HG02798 (cell line): ENCODE results near the gene ELAVL2.

Source experiments
- ATAC-seq: cut with Tn5 transposase; IDR thresholded peaks from one replicate; pipeline ENCODE4 v1.9.1; 2021; ENCODE audit warnings: mild to moderate bottlenecking; ENCODE audit not compliant: unreplicated experiment, poor library complexity

The ELAVL2 gene

DNA sequence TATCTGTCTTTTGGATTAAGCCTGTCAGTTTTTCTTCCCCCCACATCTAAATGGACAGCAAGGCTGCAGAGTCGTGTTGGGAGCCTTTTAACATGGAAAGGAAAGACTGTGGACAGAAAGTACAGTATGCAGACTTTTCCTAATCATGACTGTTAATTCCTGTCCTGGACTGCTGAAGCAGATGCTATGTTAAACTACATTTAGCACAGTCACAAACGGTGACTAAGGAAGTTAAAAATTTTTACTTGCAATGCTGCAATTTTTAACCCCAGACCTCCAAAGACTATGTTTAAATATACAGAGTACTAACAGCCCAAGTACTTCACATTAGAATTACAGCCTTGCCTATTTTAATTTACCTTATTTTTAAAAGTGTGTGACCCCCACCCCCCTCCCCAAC is 51.8 kb downstream of the ELAVL2 start:
- ATAC-seq = no peak

DNA sequence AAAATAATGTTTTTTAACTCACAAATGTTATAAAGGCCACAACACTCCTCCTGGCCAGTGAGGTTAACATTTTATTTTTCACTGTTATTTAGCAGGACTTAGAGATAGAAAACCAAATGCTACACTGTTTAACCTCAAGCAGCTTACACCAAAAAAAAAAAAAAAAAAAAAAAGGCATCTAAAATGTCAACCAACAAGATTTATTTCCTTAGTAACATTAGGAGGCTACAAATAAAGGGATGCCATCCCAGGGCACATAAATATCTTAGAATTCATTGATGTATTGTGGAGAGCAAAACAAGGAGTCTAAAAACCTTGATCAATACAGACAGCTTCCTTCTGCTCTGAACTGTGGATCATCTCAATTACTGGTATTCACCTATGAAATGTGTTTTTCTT is 53.7 kb downstream of the ELAVL2 start:
- ATAC-seq = no peak

DNA sequence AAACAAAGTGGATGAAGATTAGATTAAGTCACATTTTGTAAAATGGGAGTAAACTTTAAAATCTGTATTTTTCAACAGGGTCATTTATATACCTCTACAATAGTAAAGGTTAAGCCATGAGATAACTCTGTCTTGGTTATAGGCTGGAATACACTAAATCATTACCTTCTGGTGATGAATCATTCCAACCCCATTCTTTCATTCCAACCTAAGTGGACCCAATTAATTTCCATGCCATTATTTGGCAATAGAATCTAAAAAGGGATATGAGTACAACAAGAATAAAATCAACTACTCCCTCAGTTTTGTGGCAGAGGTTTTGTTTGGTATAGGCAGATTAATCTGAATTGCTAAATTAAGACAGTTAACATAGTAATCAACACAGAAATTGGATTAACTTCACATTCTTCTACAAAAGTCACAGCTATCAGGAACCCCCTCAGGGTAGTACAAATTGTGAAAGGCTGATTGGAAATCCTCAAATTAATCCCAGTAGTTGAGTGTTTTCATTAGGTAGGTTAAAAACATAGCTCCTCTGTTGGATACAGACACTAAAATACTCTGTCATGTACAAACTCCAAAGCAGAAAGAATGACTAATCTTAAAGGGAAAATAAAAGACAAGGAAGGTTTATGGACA is 54.2 kb downstream of the ELAVL2 start:
- no peak for ATAC-seq

DNA sequence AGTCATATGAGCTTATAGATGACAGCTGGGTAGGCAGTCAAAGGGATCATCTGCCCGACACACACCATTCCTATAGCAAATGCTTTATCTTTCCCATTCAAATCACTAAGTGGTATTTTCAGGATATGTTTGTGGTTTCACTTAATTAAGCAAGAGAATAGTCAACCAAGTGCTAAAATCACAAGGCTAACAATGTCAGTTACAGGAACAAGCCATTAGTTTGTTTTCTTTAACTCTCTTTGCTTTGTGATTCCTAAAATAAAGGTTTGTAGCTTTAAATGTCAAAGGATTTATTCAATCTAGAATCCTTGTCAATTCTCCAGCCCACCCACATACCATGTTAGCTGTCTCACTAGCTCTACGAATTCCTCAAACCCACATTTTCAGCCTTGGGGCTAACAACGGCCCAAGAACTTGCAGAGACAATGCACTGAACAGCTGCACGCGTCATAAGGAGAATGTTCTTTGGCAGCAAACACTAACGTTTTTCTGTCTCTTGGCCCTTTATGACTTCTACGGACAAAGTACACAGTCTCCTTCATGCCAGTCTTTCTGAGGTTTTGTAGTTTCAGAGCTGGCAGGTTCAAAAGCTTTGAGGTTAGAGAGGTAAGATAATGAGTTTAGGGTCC is 56.6 kb downstream of the ELAVL2 start:
- ATAC-seq = no peak

DNA sequence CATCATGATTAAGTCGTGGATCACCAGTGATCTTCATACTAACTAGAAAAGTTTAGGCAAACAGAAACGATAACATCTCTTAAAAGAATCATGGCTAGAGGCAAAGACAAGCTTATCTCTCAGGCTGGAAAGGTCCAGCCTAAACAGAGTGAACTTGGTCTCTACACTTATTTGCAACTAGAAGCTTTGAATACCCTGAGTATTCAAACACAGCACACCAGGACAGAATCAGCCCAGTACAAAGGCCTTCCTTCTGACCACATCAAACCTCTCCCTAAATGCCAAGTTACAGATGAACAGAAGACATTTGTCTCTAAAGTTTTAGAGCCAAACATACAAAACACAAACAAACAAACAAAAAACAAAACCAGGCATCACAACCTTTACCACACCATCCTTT is 57.2 kb downstream of the ELAVL2 start:
- ATAC-seq = no peak

DNA sequence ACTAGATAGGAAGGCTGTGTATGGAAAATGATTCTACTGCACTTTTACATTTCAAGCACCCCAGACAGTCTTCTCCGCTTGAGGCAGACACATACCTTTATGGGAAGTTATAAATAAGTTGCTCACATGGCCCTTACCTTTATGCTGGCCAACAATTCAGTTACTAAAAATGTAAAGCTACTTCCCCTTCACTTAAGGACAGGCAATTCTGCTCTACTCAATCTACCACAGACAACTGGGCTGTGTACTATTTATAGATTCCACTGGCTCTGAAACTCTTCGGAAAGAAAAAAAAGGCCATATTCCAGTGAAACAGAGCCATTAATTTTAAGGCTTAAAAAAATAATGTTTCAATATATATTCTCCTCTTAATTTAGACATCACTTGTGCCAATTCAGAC is 59.4 kb downstream of the ELAVL2 start:
- ATAC-seq = no peak

DNA sequence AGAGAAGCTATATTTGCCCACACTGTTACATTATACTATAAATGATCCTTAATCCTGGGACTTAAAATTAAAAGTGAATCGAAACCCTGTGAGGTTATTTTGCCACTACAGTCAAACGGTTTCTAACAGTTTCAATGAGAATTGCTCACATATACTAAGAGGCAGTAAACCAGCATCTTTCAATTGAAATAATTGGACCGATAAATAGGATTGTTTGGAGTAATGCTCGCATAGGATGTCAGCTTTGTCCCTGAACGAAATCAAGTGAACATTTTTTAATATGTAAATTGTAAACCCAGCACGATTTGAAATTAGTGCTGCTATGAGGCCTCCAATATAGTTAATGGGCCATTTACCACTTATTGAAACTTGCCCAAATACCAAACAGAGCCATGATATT is 60.5 kb downstream of the ELAVL2 start:
- no peak for ATAC-seq

DNA sequence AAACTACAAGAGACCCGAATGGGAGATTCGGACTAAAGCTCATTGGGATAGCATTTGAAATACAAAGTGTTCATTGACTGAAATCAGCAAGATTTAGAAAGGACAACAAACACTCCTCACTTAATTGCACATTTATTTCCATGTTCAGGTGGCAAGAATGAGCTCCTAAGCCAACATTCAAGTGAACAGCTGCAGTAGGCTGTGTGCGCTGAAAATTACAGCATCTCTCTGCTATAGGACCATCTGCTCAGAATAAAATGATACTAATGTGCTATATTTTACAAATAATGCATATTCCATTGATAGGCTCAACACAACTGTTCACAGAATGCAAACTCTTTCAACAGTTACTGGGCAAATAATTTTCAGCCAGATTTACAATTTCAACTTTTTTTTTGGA is 61.8 kb downstream of the ELAVL2 start:
- no peak for ATAC-seq

DNA sequence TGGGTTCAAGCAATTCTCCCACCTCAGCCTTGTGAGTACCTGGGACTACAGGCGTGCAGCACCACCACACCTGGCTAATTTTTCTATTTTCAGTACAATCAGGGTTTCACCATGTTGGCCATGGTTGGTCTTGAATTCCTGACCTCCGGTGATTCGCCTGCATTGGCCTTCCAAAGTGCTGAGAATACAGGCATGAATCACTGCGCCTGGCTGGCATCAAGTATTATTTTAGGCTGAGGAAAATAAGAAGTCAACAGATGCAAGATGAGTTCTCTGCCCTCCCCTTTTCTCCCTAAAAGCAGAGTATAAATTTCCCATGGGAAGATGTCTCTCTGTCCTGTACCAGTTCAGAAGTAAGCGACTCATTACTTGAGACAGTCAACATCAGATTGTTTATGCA is 71.5 kb downstream of the ELAVL2 start:
- no peak for ATAC-seq

DNA sequence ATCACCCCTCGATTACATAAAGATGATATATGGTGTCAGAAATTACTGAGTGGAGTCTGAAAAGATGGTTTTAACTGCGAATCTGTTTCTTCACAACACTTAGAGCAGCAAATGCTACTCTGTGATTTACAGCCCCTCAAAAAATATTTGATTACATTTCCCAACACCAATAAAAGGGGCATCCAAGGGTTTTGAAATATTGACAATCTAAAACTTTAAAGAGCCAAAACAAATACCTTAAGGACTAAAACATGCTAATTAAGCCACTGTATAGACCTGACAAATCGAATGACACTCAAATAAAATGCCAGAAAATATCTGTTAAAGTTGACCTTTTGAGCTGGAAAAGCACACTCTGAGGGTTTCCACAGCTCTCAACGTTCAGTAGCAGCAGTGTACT is 73.2 kb downstream of the ELAVL2 start:
- no peak for ATAC-seq

DNA sequence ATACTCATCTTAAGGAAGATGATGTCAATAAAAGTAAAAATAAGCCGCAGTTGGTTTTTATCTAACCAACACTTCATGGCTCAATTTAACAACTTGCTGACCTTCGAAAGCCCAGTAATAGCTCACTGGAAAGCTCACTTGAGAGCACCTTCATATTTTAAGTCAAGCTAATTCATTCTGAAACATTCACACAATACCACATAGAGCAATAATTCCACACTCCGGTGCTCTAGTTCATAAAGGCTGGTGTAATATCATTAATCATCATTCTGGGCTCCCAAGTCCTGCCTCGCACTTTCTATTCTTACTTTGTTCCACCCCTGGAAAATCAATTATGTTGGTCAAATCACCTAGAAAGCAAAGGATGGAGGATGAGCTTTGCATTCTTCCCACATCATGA is 74.4 kb downstream of the ELAVL2 start:
- no peak for ATAC-seq

DNA sequence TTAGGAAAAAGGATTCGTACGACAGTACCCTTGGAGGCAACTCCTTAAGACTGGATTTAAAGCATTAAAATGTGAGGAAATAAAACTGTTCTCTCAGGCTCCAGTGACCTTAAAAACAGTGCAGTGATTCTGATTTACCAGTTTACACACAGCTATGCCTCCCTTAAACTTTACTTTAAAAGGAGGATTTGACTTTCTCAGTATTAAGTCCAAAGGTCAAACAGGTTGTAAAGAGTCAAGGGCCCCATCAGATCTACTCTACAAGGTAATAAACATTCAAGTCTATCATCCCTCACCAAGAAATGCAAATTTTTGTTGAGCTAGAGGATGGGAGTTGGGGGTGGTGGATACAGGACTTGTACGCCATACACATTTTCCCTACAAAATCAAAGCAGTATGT is 75.2 kb downstream of the ELAVL2 start:
- no peak for ATAC-seq

DNA sequence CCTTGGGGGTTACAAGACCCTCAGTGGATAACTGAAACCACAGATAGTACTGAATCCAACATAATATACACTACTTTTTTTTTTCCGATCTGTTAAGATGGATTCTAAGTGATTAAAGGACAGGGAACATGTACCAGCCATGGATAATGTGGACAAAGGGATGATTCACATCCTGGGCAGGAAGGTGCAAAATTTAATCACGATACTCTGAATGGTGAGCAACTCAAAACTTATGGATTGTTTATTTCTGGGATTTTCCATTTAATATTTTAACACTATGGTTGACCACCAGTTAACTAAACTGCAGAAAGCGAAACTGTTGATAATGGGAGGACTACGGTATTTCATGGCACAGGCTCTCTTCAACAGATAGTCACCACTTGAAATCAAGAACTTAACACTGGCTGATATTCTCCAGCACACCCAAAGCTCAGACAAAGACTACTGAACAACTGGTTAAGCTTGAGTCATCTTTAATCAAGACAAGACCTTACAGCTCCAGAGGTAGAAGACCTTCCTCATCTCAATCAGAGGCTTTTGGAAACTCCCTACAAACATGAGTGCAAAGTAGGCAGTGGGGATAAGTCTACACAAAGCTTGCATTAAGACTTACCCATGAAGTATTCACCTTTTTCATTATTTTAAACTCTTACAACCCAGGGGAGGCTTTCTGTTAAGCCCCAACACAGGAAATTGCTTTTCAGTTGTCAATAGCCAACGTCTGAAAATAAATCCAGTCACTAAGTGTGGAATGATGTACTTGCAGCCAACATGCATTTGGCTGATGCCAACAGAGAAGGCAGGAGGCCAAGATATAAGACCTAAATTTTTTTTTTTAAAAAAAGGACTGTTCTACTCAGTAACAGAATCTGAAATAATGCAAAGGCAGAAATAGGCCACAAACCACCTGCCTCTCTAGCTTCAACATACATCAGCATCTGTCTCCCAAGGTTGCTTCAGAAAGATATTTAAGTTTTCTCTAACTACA is 78.7 kb downstream of the ELAVL2 start:
- ATAC-seq = no peak

DNA sequence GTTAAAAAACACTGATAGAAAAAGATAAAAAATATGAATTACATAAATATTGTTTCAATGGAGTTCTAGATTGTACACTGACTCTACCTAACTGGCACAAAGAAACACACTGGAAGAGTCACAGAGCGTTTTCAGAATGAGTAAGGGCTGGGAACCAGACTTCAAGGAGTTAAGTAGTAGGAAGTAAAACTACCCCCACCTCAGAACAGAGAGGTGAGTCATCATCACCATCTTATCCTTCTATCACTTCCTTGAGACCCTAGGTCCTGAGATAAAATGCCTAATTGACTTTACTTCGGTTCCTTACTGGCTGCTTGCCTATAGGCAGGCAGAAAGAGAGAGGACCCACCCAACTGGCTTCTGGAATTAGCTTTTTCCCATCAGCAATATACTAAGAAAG is 79.7 kb downstream of the ELAVL2 start:
- no peak for ATAC-seq

DNA sequence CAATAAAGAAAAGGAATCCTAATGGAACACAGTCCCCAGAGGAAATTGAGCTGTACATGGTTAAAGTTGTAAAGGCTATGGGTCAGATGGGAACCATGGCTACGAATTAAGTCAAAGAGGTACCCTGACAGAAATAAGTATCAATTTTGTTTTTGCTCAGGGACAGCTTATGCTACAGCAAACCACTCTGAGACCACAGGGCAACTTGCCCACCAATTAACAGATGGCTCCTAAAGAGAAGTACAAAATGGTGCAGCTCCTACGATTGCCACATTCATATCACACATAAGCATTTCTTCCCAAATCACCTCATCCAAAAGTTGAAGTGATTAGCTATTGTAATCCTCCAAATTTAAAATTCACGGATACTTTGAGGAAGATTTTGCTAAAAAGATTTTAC is 83.0 kb downstream of the ELAVL2 start:
- no peak for ATAC-seq

DNA sequence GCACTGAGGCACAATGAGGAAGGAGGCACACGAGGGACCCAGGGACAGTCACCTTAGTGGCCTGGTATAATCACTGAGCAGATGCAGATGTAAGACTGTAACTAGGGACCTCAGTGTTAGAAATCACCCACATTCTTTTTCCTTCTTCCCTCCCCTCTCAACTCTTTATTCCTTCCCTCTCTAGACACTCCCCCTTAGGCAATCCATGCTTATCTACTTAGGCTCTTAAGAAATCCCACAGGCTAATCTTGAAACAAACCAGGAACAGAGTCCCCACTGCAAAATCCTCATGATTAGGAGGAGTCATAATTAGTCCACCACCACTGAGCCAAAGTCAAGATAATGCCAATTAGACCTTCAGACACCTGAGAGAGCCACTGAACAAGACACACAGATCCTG is 84.7 kb downstream of the ELAVL2 start:
- ATAC-seq = no peak

DNA sequence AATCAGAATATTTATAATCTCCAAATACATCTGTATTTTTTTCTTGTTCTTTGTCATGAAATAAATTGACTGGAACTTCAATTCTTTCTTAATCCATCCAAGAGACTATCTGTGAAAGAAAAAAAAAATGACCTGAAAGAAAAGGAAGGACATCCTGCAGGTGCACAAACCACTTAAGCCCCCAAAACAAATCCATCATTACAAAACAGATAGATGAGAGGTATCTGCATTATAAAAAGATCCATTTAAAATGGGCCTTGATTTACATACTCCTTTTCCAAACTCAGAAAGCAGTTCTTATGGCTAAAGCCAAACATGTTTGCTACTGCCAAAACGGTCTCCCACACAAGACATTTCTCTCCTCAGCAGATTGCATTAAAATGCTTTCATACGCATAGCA is 85.5 kb downstream of the ELAVL2 start:
- ATAC-seq = no peak

DNA sequence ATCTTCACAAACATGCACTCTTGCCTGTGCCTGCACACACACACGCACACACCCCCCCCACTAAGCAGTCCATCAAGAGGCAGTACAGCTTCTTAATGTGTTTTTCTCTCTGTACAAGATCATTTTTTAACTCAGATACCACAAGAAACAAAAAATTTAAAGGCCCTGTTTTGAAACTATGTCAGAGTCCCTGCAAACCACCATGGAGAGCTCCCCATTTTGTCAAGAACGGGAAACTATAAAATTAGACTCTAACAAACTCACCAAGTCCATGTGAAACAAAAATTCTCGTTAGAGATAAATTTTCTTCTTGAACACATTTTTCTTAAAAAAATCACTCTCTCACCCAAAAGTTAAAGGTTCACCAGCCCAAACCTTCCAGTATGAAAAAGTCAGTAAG is 86.3 kb downstream of the ELAVL2 start:
- no peak for ATAC-seq

DNA sequence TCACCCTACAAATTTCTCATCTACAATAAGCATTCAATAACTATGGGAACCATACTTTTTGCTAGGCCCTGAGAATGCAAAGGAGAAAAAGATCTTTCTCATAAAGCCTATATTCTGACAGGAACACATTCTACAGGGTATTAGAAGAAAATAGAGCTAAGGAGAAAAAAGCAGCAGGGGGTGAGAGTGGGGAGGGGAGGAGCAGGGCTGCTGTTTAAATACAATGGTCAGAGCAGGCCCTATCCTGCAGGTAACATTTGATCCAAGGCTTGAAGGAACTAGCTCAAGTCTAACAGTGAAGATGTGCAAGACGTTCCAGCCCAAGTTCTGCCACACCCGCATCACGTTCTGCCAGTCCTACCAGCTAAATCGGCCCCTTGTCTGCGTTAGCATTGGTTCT is 89.7 kb downstream of the ELAVL2 start:
- ATAC-seq = no peak

DNA sequence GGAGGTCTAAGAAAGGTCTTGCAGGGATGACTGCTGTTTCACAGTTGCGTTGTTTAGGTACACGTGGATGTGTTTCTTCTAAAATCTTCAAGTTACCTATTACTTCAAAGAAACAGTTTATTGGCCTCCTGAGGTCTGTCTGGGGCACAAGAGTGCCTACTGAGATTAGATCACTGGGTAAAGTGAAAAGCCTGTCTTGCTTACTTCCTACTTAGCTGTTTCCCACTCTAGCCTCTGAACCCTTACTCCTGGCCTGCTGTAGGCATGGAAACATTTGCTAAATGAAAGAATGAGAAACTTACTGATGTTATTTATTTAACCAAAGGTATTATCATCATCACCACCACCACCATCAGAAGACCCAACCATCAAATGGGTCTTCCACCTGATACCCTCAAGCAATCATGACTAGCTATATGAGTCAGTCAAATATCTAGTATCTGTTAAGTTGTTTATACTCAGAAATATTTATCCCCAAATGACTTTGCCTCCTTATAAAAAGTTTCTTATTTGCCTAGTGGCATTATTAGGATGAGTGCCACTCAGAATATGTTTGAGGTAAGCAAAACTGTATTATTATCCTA is 92.5 kb downstream of the ELAVL2 start:
- no peak for ATAC-seq

DNA sequence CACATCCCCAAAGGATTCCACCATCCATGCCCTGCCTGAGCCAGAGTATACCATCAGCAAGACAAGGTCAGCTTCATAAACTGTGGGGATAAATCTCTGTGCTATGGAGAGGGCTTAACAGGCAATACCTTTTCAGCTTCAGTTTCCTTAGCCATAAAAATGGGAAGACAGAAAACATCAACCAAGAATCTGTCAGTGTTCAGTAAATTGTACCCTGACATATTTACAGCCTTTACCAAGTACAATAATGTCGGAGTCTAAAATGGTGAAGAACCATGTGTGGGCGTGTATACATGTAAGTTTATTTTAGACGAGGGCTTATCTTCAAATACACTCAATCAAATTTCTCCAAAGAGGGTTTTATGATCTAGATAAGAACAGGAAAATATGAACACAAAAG is 94.7 kb downstream of the ELAVL2 start:
- ATAC-seq = no peak
